ENCODE results near the gene RABGAP1L. TPM values are rescaled to one million over a fixed set of nuclear protein-coding genes. Genes with fewer than 3 reads are reported as not detected.

RABGAP1L gene
- total and polyA plus RNA-seq, 2 of the 4 experiments (the other 2 are of a cell fraction), result 7.9 to 26.7 TPM

GRCh38 chr1:174284052-174284451 lies 124.7 kb downstream of the RABGAP1L start:
- Histone ChIP-seq H3K9ac (ENCODE audit: low read depth, low read length) (no peak overlapping the region), H3K4ac (ENCODE audit: low read depth, low read length) (no peak overlapping the region), H4K5ac (ENCODE audit: low read depth, low read length) (no peak overlapping the region), H3K23ac (ENCODE audit: low read depth, low read length) (no peak overlapping the region), H3K4me3 (ENCODE audit: insufficient read depth, low read depth, low read length) (no peak overlapping the region), H3K14ac (replicated peaks; ENCODE audit: low read depth, low read length) (no peak overlapping the region), H3K9me3 (ENCODE audit: control insufficient read depth, insufficient read depth, low read length) (no peaks in the 10 kb centered on the region), H3K4me1 (ENCODE audit: control insufficient read depth, insufficient read depth, low read length) (no peaks in the 10 kb centered on the region), H2AK5ac (ENCODE audit: low read depth, low read length) (no peak overlapping the region), H2BK120ac (ENCODE audit: low read depth, low read length) (no peak overlapping the region), H2BK5ac (ENCODE audit: low read depth, low read length, poor library complexity, severe bottlenecking) (no peak overlapping the region), H3K4me2 (ENCODE audit: low read depth, low read length) (no peak overlapping the region), H4K8ac (ENCODE audit: low read depth in 2 of 2, low read length in 2 of 2) (no peak overlapping the region), H3K27me3 (ENCODE audit: control insufficient read depth, insufficient read depth, low read length) (no peaks in the 10 kb centered on the region), H2AK9ac (replicated peaks; ENCODE audit: low read depth, low read length, poor library complexity) (no peak overlapping the region), H3K9me1 (ENCODE audit: insufficient read depth, low read length) (no peaks in the 10 kb centered on the region), H3K27ac (ENCODE audit: insufficient read depth, low read length) (no peak overlapping the region), H2BK15ac (ENCODE audit: low read depth, low read length) (no peak overlapping the region), H2BK20ac (ENCODE audit: low read depth, low read length) (no peak overlapping the region), H2AFZ (replicated peaks; ENCODE audit: low read length, poor library complexity) (no peak overlapping the region), H3K56ac (ENCODE audit: extremely low read depth, insufficient read depth, low read length) (no peak overlapping the region), H3K36me3 (ENCODE audit: control insufficient read depth, insufficient read depth, low read length) (0 out of 2 replicates have a peak, but pooled peaks cover 3% of the 10 kb centered on the region), H3K18ac (ENCODE audit: low read depth, low read length) (no peak overlapping the region), H4K20me1 (ENCODE audit: insufficient read depth, low read length) (no peaks in the 10 kb centered on the region), H3K79me1 (ENCODE audit: low read depth in 1 of 2, low read length in 2 of 2) (no peaks in the 10 kb centered on the region), H4K91ac (ENCODE audit: insufficient read depth, low read depth, low read length) (no peak overlapping the region)
- WGBS, 2 experiments (ENCODE audit: extremely low coverage in 2 of 2, insufficient read length in 1 of 2), result no CpG with 5 or more reads among the region's 2 CpGs
- intact Hi-C loops (cut with micrococcal nuclease), result no loop called here
- DNase-seq (no peak), ATAC-seq (ENCODE audit: low read depth) (no peak)
- in situ Hi-C loops (cut with MboI; ENCODE audit: low sequenced_read_pairs), result no loop called here
- no peak for TF ChIP-seq RCOR1 (IDR thresholded peaks at IDR 0.05; ENCODE audit: insufficient replicate concordance, low read length)
- TF ChIP-seq NFE2L2 (IDR thresholded peaks at IDR 0.05; ENCODE audit: low read depth, low read length), result no peak
- TF ChIP-seq MXI1 (IDR thresholded peaks at IDR 0.05; ENCODE audit: borderline replicate concordance, low read depth, low read length), result no peak
- no peak for TF ChIP-seq POLR2A (IDR thresholded peaks at IDR 0.05; ENCODE audit: low read depth, low read length)
- TF ChIP-seq MAFK (IDR thresholded peaks at IDR 0.05; ENCODE audit: low read depth, low read length), result no peak
- TF ChIP-seq CTCF (conservative IDR thresholded peaks at IDR 0.05; ENCODE audit: low read depth, low read length), result no peak
- TF ChIP-seq CEBPB (IDR thresholded peaks at IDR 0.05; ENCODE audit: low read depth, low read length), result no peak
- TF ChIP-seq MAZ (IDR thresholded peaks at IDR 0.05; ENCODE audit: borderline replicate concordance, low read depth, low read length), result no peak
- no peak for TF ChIP-seq RFX5 (IDR thresholded peaks at IDR 0.05; ENCODE audit: low read depth, low read length)
- TF ChIP-seq CHD1 (IDR thresholded peaks at IDR 0.05; ENCODE audit: low read depth, low read length), result no peak
- no peak for TF ChIP-seq USF2 (IDR thresholded peaks at IDR 0.05; ENCODE audit: low read depth, low read length)
- TF ChIP-seq SMC3 (IDR thresholded peaks at IDR 0.05; ENCODE audit: low read depth, low read length), result no peak
- no peak for TF ChIP-seq RAD21 (IDR thresholded peaks at IDR 0.05; ENCODE audit: low read length)
- TF ChIP-seq BHLHE40 (IDR thresholded peaks at IDR 0.05; ENCODE audit: low read depth, low read length), result no peak
- CTCF ChIA-PET, result no interaction called here
- dilution Hi-C loops (cut with HindIII; ENCODE audit: low sequenced_read_pairs, unreplicated experiment), result no loop called here
- BruUV-seq (replicated peaks), result no TSS peak
- POLR2A ChIA-PET (ENCODE audit: unreplicated experiment), result no interaction called here
